ENCODE measurements around the gene ANO6. TPM values are rescaled to one million over a fixed set of nuclear protein-coding genes. Genes with fewer than 3 reads are reported as not detected.

The ANO6 gene
- total RNA-seq, 1 donor from 2014 or later: 64.1 TPM

DNA sequence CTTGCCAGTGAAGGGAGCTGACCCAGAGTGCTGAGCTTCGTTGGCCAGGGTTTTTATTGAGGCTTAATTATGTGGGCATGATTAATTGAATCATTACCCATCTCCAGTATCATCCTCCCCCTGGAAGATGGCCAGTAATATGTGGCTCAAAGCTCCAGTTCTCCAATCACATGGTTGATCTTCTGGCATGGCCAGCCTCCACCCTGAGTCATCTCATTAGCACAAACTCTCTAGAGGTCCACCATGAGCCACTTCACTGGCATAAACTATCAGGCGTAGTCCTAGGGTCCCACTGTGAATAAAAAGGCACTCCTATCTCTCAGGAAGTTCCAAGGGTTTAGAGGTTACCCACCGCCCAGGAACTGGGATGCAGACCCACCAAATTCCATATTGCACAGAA lies 135.0 kb downstream of the ANO6 start:
- Histone ChIP-seq H3K4me1 (no peaks in the 10 kb centered on the region), H3K27me3 (ENCODE audit: low read depth) (no peaks in the 10 kb centered on the region), H3K4me3 (no peak overlapping the region), H3K36me3 (peaks cover 48% of the 10 kb centered on the region), H3K27ac (no peak overlapping the region), H3K9me3 (no peaks in the 10 kb centered on the region)
- DNase-seq (no peak), ATAC-seq (no peak)
- TF ChIP-seq, protein P1, sequence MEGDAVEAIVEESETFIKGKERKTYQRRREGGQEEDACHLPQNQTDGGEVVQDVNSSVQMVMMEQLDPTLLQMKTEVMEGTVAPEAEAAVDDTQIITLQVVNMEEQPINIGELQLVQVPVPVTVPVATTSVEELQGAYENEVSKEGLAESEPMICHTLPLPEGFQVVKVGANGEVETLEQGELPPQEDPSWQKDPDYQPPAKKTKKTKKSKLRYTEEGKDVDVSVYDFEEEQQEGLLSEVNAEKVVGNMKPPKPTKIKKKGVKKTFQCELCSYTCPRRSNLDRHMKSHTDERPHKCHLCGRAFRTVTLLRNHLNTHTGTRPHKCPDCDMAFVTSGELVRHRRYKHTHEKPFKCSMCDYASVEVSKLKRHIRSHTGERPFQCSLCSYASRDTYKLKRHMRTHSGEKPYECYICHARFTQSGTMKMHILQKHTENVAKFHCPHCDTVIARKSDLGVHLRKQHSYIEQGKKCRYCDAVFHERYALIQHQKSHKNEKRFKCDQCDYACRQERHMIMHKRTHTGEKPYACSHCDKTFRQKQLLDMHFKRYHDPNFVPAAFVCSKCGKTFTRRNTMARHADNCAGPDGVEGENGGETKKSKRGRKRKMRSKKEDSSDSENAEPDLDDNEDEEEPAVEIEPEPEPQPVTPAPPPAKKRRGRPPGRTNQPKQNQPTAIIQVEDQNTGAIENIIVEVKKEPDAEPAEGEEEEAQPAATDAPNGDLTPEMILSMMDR (IDR thresholded peaks at IDR 0.05): no peak
- intact Hi-C loops (cut with DNase I): no loop called here

DNA sequence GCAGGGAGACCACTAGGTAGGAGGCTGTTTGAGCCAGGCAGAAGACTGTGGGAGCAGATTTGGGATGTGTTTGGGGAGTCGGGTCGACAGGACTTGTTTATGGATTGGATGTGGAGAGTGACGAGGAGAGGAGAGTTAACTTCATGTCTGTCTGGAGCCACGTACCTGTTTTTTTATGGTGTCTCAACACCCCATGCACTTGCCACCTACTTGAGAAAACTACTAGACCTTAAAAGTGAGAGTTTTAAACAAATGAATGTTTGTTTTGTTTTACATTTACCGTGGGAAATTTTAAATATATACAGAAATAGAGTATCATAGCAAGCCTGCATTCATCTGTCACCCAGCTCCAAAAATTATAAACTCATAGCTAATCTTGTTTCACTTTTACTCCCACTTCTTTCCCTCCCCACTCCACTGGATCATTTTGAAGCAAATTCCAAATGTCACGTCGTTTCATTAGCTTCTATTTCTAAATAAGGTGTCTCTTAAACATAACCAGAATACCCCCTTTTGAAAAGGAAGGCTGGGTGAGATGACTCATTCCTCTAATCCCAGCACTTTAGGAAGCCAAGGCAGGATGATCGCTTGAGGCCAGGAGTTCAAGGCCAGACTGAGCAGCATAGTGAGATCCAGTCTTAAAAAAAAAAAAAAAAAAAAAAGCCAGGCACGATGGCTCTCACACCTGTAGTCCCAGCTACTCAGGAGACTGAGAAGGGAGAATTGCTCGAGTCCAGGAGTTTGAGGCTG lies 136.2 kb downstream of the ANO6 start:
- Histone ChIP-seq H3K9me3 (no peaks in the 10 kb centered on the region), H3K36me3 (peaks cover 48% of the 10 kb centered on the region), H3K27ac (no peak overlapping the region), H3K27me3 (ENCODE audit: low read depth) (no peaks in the 10 kb centered on the region), H3K4me1 (no peaks in the 10 kb centered on the region), H3K4me3 (no peak overlapping the region)
- TF ChIP-seq, protein P1 (IDR thresholded peaks at IDR 0.05): no peak
- intact Hi-C loops (cut with DNase I): no loop called here
- no peak for ATAC-seq
- DNase-seq: no peak

DNA sequence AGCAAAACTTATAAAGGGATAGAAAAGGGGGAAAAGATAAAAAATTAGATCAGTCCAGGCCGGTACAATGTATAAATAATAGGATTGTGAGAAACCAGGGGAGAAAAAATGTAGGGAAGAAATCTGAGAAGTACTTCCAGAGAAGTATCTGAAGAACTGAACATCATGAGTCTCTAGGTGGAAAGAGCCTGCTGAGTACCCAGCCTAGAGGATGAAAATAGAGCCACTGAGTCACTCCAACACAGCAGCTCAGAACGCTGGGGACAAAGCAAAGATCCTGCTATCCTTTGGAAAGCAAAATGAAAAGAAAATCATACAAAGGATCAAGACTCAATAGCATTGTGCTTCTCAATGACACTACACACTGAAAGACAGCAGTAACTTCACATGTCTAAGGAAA lies 138.0 kb downstream of the ANO6 start:
- Histone ChIP-seq H3K4me3 (no peak overlapping the region), H3K27me3 (ENCODE audit: low read depth) (no peaks in the 10 kb centered on the region), H3K4me1 (no peaks in the 10 kb centered on the region), H3K27ac (no peak overlapping the region), H3K36me3 (peaks cover 35% of the 10 kb centered on the region), H3K9me3 (no peaks in the 10 kb centered on the region)
- intact Hi-C loops (cut with DNase I): no loop called here
- TF ChIP-seq, protein P1 (IDR thresholded peaks at IDR 0.05): no peak
- ATAC-seq (no peak), DNase-seq (no peak)

DNA sequence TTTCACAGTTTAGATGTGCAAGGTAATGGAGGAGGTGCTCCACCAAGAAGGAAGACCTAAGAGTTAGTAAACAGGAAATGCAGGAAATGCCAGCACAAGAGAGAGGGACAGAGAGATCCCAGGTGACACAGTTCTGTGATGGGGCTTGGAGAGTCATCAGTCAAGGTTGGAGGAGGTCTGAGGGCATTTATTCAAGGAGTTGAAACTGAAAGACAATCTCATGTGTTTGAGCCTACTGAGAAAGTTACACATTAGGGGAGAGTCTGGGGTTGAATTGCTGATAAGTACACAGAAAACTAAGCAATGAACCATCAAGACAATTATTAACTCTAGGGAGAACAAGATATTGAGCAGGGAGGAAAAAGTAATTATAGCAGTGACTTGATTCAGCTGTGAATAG lies 138.5 kb downstream of the ANO6 start:
- TF ChIP-seq, protein P1 (IDR thresholded peaks at IDR 0.05): no peak
- Histone ChIP-seq H3K4me3 (no peak overlapping the region), H3K36me3 (peaks cover 30% of the 10 kb centered on the region), H3K27ac (no peak overlapping the region), H3K9me3 (no peaks in the 10 kb centered on the region), H3K27me3 (ENCODE audit: low read depth) (no peaks in the 10 kb centered on the region), H3K4me1 (no peaks in the 10 kb centered on the region)
- ATAC-seq (no peak), DNase-seq (no peak)
- intact Hi-C loops (cut with DNase I): no loop called here

DNA sequence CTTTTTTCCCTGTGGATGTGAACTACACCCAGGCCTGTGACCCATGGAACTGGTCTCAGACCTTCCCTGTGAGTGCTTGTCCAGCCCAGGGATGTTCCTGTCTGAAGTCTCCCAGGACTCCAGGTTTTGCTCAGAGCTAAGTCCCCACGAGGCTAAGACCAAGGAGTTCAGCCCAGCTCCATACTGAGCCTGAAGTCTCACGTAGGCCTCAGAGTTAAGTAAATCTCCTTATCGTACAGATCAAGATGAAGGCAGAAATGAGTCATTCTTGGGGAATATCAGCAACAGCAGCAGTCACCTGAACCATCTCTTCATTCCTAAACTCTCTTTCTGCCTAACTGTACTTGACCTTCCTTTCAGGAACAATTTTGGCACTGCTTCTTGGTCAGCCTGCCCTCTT lies 139.8 kb downstream of the ANO6 start:
- DNase-seq: no peak
- Histone ChIP-seq H3K36me3 (peaks cover 20% of the 10 kb centered on the region), H3K4me3 (no peak overlapping the region), H3K9me3 (no peaks in the 10 kb centered on the region), H3K4me1 (no peaks in the 10 kb centered on the region), H3K27me3 (ENCODE audit: low read depth) (no peaks in the 10 kb centered on the region), H3K27ac (no peak overlapping the region)
- TF ChIP-seq, protein P1 (IDR thresholded peaks at IDR 0.05): no peak
- ATAC-seq: peak in 1 of 2 donors; percentile 11
- intact Hi-C loops (cut with DNase I): no loop called here

Data from lower lobe of right lung (tissue), 2 donors.